OCI-LY1 (cell line): ENCODE measurements around the gene DRC3.

Experiments used
- CTCF ChIP-seq: fragments of 200-600 bp; sonication (generic), shearing (Covaris generic); IDR thresholded peaks from 2 replicates; pipeline ENCODE4 v1.5.1; 2017; ENCODE audit warnings: mild to moderate bottlenecking, antibody characterized with exemption, low read length, moderate library complexity, mixed read lengths
- EZH2 ChIP-seq: fragments of 200-600 bp; sonication (generic), shearing (Covaris generic); IDR thresholded peaks from 2 replicates; pipeline ENCODE4 v1.8.0; 2017; ENCODE audit warnings: borderline replicate concordance, mixed run types, mild to moderate bottlenecking, antibody characterized with exemption, low read length, moderate library complexity, mixed read lengths

DNA sequence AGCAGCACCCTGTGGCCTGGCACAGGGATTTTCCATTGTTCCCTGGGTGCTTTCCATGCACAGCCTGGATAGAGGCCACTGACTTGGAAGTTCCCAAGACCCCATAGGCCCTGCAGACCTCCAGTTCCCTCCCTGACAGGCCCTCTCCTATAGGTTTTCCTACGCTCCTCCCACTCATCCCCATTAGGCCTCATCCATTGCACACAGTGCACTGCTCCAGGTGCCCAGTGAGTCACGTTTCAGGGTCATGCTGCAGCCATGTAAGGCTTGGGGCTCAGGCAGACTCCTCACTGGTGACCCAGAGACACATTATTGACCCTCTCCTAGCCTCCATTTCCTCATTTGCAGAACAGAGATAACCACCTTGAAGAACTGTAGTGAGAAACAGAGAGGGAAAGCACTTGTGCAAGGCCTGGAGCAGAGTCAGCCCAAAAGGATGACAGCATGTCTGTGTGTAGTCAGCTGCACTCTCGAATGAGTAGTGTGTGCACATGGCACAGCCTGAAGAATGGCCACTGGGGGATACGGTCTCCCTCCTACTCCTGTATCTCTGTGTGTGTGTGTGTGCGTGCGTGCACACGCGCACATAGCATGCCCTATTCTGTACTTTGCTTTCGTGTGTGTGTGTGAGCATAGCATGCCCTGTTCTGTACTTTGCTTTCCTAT is 26.8 kb downstream of the DRC3 start:
- no peak for TF ChIP-seq EZH2
- no peak for TF ChIP-seq CTCF
